Dermis microvascular lymphatic vessel endothelial cell (primary cell): Measurements from ENCODE around the gene ARID1B. TPM values are rescaled to one million over a fixed set of nuclear protein-coding genes. Genes with fewer than 3 reads are reported as not detected.

ENCODE experiments used
- DNase-seq, 2 donors: peaks; one replicate each; pipeline versions ENCODE4 v3.0.0 to v3.0.0-alpha.2; 2010; ENCODE audit warnings: low read depth in 2 of 2
- total RNA-seq: library from RNA; depleted of rRNA; stranded (reverse); fragments of >200 nt; gene quantifications from 2 replicates; pipeline ENCODE4 v1.2.1, GENCODE V29; 2014

ARID1B gene
- total RNA-seq, 1 donor from 2014 or later, result 22.0 TPM

DNA sequence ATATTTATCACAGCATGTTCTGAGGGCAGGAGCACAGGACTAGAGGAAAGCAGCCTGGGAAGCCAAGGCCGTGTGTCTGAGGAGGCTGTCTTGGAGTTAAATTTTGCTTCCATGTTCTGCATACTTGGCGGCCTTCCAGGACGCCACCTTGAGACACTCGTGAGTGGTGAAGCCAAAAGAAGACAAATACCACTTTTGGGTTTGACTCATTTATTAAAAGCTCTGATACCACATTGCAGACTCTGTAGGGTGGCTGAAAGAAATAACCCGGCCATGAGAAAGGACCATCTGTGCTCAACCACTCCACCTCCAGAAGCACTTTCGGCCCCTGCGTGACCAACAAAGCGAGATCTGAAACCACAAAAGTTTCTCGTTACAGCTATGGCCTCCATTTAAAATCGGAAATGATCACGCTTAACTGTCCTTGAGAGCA, 426.1 kb downstream of the ARID1B start:
- DNase-seq, result no peak

DNA sequence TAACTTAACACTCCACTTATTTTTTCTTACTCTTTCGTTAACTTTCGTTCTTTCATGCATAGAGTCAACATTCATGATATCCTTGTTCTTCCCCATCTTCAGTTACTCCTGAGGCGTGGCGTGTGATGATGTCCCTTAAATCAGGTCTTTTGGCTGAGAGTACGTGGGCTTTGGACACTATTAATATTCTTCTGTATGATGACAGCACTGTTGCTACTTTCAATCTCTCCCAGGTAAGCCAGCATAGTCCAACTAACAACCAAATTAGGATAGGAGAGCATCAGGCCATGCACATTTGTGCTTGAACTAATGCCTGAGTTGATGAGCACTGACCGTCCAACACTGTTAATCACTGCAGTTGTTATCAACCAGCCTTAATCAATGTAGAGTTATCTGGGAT, 426.6 kb downstream of the ARID1B start:
- no peak for DNase-seq

DNA sequence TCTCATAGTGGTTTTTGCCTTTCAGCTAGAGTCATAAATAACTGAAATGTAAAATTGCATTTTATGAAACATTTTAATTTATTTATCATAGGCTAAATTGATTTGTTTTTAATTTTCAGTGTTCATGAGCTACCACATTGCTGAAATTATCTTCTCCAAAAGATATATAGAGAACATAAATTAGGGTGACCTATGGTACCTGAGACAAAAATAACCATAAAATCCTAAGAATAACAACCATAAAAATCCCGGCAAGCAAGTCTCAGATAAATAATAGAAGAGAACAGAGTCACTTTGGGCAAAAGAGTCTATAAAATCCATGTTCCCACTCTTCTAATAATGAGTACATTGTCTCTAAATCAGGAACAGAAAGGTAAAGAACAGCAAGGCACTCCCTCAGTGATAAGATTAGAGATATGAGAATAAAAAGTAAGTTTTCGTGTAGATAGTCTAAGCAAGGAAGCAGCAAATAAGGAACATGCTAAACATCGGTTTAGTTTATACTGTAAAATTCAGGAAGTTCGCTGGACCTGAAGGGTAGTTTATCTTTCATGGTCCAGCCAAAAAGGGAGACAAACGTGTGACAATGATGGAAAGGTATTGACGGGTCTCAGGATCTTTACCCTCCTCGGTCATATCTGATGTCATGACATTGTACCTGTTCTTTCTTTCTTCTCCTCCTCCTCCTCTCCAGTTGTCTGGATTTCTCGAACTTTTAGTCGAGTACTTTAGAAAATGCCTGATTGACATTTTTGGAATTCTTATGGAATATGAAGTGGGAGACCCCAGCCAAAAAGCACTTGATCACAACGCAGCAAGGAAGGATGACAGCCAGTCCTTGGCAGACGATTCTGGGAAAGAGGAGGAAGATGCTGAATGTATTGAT, 428.5 kb downstream of the ARID1B start:
- DNase-seq, result no peak

DNA sequence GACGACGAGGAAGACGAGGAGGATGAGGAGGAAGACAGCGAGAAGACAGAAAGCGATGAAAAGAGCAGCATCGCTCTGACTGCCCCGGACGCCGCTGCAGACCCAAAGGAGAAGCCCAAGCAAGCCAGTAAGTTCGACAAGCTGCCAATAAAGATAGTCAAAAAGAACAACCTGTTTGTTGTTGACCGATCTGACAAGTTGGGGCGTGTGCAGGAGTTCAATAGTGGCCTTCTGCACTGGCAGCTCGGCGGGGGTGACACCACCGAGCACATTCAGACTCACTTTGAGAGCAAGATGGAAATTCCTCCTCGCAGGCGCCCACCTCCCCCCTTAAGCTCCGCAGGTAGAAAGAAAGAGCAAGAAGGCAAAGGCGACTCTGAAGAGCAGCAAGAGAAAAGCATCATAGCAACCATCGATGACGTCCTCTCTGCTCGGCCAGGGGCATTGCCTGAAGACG, 429.2 kb downstream of the ARID1B start:
- no peak for DNase-seq

DNA sequence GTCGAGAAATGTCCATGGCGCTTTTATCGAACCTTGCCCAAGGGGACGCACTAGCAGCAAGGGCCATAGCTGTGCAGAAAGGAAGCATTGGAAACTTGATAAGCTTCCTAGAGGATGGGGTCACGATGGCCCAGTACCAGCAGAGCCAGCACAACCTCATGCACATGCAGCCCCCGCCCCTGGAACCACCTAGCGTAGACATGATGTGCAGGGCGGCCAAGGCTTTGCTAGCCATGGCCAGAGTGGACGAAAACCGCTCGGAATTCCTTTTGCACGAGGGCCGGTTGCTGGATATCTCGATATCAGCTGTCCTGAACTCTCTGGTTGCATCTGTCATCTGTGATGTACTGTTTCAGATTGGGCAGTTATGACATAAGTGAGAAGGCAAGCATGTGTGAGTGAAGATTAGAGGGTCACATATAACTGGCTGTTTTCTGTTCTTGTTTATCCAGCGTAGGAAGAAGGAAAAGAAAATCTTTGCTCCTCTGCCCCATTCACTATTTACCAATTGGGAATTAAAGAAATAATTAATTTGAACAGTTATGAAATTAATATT, 430.4 kb downstream of the ARID1B start:
- DNase-seq, result no peak

DNA sequence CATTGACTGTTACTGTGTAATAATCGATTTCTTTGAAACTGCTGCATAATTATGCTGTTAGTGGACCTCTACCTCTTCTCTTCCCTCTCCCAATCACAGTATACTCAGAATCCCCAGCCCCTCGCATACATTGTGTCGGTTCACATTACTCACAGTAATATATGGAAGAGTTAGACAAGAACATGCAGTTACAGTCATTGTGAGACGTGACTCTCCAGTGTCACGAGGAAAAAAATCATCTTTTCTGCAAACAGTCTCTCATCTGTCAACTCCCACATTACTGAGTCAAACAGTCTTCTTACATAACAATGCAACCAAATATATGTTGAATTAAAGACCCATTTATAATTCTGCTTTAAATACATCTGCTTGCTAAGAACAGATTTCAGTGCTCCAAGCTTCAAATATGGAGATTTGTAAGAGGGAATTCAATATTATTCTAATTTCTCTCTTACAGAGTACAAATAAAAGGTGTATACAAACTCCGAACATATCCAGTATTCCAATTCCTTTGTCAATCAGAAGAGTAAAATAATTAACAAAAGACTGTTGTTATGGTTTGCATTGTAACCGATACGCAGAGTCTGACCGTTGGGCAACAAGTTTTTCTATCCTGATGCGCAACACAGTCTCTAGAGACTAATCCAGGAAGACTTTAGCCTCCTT, 432.8 kb downstream of the ARID1B start:
- no peak for DNase-seq

DNA sequence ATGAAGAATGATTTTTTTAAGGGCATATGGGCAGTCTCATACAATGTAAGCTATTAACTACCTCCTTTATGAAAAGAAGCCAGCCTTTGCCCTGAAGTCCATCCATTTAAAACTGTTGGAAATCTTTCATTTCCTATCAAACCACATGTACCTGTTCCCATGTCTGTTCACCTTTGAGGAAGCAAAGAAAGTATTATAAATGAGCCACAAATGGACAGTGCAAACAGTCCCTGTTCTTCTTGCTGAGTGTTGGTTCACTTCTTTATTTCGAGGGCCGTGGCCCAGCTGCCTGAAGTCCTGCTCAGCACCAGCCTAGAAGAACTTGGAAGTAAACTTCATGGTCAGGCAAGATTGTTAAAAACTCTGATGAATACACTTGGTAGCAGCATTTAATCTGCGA, 433.8 kb downstream of the ARID1B start:
- no peak for DNase-seq

DNA sequence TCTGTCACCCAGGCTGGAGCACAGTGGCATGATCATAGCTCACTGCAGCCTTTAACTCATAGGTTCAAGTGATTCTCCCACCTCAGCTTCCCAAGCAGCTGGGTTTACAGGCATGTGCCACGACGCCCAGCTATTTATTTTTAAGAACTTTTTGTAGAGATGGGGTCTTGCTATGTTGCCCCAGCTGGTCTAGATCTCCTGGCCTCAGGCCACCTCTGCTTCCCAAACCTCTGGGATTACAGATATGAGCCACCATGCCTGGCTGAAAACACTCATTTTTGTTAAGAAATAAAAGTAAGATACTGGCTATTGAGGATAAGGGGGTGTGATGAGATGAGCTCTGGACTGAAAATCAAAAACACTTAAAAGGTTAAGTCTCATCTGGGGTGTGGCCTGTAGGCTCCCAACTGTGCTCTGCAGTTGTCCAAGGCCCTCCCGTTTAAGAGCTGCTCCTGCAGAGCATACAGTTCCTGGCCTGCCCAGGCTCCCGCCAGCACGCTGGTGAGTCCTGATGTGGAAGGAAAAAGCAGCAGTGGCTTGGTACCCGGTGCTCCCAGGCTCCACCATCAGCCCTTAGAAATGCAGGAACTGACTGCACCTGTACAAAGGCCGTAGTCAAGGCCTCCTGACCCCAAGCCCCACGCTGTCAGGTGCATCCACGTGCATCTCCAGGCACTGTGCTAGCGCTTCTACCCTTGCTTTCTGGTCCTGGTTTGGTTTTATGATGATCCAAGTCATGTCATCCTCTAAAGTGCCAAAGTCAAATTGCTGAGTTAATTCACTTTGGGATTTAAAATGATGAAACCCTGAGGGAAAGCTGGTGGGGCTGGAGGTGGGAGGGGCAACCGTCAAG, 434.7 kb downstream of the ARID1B start:
- no peak for DNase-seq

DNA sequence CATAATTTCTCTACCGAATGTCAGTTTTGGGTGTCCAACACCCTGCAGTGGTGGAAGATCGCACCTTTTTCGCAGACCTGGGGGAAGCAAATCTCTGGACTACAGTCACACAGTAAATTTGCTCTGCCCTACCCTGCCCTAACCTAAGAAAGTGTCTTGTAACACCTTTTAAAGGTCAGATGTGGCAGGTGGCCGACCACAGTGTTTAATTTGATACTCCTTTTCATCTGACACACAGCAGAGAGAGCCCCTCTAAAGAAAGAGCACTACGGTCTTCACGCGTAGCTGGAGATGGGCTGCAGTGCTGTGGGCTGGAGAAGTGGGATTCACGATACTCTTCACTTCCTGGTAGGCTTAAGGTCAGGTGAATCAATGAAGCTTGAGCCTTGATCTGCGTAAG, 436.2 kb downstream of the ARID1B start:
- DNase-seq, result no peak

DNA sequence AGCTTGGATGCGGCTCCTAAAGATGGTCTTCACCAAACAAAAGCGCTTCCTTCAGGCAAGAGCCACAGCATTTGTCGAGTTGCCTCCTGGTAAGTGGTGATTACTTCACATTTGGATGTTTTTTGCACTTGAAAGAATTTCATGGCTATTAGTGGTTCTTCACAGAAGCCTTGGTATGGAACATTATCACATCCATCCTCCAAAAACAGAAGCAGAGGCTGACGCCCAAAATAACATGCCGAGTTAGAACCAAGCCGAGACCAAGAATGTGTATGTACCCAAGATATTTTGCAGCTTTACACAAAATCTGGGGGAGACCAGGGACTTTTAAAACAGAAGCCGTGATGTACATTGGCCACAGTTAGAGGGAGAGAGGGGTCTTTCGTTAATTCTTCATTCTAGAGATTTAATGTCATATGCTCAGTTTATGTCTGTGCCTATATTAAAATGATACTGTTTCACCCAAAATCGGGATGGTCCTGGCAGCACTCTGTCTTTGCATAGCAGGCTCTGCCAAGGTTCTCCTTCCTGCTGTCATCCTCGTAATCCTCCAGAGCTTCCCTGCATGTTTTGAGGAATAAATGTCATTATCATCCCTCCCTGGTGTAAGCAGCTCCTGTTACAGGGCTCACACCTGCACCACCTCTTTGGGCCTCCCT, 436.9 kb downstream of the ARID1B start:
- DNase-seq, result no peak

DNA sequence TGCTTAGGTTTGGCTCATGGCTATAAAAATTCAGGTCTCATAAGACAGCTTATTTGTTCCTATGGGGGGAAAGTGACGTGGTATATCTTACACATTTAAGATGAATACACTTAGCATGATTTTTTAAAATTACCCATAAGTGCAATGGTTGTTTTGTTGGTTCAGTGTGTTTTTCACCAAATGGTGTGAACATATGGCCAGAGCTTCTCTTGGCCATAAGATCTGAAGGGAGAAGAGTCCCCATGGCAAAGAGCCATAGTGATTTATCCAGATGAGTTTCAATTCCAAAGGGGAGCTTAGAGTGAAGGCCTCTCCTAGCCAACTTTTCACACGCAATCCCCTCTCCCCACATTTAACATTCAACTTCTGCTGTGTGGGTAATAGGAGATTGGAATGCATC, 438.5 kb downstream of the ARID1B start:
- DNase-seq, result no peak

DNA sequence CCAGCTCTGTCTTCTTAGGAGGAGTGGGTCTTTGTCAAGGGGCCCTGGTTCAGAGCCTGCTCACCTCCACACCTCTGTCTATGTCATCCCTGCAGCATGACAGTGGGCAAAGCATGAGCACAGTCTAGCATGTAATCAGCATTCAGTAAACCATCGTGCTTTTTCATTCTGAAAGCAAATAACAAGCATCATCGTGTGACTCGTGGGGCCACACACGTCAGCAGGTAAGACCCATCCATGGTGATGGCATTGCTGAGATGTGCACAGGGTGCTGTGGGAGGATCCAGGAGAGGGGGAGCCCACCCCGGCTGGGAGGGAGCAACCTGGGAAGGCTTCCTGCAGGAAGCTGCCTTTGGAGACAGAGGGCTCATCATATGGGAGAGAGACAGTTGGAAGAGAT, 439.4 kb downstream of the ARID1B start:
- no peak for DNase-seq

DNA sequence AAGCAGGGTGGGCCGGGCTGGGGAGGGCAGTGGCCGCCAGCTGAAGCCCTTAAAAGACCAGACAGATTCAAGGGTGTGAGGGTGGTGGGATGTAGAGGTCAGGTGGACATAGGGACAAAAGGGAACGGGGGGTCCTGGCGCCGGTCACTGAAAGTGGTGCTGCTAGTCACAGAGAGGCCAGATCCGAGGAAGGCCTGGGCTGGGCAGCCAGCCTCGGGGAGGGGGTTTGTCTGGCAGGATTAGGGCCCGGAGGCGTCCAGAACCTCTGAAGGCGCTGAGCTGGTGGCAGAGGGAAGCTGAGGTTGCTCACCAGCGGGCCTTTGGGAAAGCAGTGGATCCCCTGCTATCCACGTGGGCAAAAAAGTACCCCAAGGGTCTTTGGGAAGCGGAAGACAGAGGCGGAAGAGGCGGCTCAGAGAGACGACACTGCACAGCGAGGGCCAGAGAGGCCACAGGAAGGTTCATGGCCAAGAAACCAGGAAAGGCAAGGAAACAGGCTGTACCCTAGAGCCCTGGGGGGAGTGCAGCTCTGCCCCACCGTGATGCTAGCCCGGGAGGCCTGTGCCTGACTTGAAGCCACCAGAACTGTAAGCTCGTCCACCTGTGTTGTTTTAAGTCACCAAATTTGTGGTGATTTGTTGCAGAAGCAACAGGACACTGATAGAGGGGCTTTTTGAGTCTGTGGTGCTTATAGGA, 440.2 kb downstream of the ARID1B start:
- DNase-seq, result no peak

DNA sequence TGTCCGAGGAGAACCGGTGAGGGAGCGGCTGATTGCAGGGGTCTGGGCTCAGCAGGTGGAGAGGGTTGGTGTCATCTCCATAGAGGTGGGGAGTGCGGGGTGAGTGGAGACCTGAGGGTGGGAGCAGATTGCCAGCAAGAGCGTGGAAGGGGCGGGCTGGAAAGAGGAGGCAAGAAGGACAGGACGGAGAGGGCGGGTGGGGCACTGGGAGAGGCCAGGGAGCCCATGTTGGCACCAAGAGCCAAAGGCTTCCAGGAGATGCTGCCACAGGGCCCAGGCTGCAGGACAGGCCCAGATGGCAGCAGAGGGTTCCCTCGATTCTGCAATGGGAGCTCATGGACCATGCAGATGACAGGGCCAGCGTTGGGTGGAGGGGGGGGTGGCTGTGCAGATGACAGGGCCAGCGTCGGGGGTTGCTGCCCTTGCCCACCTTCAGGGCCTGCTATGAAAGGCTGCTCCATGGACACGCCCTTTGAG, 440.8 kb downstream of the ARID1B start:
- no peak for DNase-seq

DNA sequence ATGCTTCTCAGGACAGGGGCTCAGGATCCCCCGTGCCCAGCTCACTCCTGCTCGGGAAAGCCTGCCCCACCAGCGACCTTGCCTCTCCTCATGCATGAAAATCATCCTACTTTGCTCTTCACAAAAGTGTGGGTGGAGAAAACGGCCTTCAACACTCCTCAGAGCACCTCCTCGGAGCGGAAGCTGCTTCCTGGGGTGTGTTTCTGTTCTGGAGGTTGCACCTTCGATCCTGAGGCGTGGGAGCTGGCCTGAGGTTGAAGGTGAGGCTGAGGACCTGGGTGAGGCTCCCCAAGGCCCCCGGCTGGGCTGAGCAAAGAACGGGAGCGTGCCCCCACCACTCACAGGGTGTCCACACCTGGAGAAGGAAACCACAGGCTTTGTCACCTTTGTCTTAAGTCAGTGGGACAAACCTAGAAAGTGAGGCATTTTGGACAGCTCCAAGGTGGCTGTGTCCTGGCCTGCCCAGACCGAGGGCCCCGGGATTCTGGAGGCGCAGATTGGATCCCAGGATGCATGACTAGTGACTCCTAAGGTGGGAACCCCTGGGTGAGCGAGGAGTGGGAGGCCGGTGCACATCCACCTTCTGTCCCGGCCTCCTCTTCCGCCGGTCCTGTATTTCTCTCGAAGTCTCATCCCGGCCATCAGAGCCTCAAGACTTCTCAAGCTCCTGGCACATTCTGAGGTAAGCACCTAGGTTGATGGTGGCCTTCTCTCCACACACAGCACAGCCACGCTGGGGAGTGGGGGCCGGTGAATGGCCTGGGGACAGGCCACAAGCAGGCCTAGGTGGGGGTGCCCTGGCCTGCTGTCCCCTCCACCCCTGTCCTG, 441.4 kb downstream of the ARID1B start:
- DNase-seq, result no peak

DNA sequence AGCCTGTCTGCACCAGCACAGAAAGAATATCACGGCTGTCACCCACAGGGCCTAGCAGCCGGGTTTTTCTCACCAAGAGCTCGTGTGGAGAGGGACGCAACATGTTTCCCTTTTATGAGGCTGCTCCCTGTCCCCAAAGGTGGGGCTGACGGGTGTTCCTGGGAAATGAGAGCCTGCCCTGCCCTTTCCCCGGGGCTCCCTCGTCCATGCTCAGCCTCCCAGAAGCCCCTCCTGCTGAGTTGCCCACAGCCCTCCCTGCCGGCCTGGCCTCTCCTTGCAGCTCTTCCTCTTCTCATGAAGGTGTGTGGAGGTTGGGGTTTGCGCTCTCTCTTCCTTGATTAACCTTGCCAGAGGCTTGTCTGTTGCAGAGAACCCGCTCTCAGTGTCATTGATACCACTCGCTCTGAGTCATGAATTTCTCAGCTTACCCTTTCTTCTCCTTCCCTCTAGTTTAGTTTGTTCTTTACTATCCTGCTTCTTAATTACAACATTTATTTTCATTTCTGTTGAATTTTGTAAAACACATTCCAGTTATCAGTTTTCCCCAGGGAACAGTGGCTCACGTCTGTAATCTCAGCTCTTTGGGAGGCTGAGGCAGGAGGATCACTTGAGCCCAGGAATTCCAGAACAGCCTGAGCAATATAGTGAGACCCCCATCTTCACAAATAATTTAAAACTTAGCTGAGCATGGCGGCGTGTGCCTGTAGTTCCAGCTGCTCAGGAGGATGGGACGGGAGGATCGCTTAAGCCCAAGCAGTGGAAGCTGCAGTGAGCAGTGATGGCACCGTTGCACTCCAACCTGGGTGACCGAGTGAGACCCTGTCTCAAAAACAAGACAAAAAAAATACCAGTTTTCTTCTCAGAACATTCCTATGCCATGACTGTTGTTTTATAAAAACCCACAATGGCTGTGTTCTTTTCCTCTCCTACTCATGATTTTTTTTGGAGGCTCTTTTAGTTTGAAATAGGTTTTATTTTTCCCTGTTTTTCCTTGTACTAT, 442.3 kb downstream of the ARID1B start:
- no peak for DNase-seq

DNA sequence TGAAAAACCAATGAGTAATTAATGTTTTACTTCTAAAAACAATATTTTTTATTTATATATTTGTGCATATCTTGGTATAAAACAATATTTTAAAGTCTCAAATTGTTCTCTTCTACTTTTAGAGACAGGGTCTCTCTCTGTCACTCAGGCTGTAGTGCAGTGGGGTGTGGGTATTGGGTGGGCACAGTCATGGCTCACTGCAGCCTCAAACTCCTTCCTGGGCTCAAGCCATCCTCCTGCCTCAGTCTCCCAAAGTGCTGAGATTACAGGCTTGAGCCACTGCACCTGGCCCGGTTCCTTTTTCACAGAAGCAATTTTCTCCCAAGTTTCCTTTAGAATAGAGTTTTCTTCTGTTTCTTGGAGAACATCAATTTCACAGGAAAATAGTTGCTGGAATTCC, 443.3 kb downstream of the ARID1B start:
- no peak for DNase-seq
